ENCODE data around the gene FARS2. TPM values are rescaled to one million over a fixed set of nuclear protein-coding genes. Genes with fewer than 3 reads are reported as not detected.

The FARS2 gene
- total and polyA plus RNA-seq, 4 donors, result 9.2 to 31.4 (median 19.4) TPM

- DNase-seq (no peak), ATAC-seq (ENCODE audit: insufficient read depth, low FRiP score) (no peak)
- Histone ChIP-seq H3K27ac (ENCODE audit: low read depth in 1 of 2, low read length in 1 of 2) (no peak overlapping the region), H3K9me3 (ENCODE audit: control insufficient read depth in 4 of 4, insufficient read depth in 3 of 4, low read length in 3 of 4) (no peaks in the 10 kb centered on the region), H3K4me1 (ENCODE audit: control insufficient read depth in 5 of 5, insufficient read depth in 5 of 5, low read length in 5 of 5) (peaks cover 0 to 2% (median 0%) of the 10 kb centered on the region in 5 donors), H3K9ac (ENCODE audit: insufficient read depth in 1 of 2, low read length in 2 of 2) (no peak overlapping the region), H3K4me3 (no peak overlapping the region), H3K36me3 (ENCODE audit: control insufficient read depth in 4 of 4, insufficient read depth in 4 of 4, low read length in 4 of 4) (peaks cover 0 to 2% (median 0%) of the 10 kb centered on the region in 4 donors), H3K27me3 (ENCODE audit: control insufficient read depth in 3 of 3, insufficient read depth in 3 of 3, low read length in 2 of 3) (no peaks in the 10 kb centered on the region)
- TF ChIP-seq CTCF (IDR thresholded peaks at IDR 0.05; ENCODE audit: control extremely low read depth, extremely low read depth), result no peak
- WGBS, 2 donors, result 93 to 94% methylated on average over 24 of the region's 24 CpGs
These were observed 249.2 kb downstream of the FARS2 start for GRCh38 chr6:5510331-5511133.

GRCh38 chr6:5511954-5512353 lies 250.6 kb downstream of the FARS2 start:
- H3K27me3 ChIP-seq (ENCODE audit: control insufficient read depth in 3 of 3, insufficient read depth in 3 of 3, low read length in 2 of 3), result no peaks in the 10 kb centered on the region
- H3K9ac ChIP-seq (ENCODE audit: insufficient read depth in 1 of 2, low read length in 2 of 2), result no peak overlapping the region
- H3K4me3 ChIP-seq, result no peak overlapping the region
- no peak for TF ChIP-seq CTCF (IDR thresholded peaks at IDR 0.05; ENCODE audit: control extremely low read depth, extremely low read depth)
- H3K4me1 ChIP-seq (ENCODE audit: control insufficient read depth in 5 of 5, insufficient read depth in 5 of 5, low read length in 5 of 5), result peaks cover 0 to 1% (median 0%) of the 10 kb centered on the region in 5 donors
- no peak for ATAC-seq (ENCODE audit: insufficient read depth, low FRiP score)
- WGBS, 2 donors, result 42 to 66% methylated on average over 3 of the region's 3 CpGs
- peak in 2 of 3 donors; percentile 51 to 67 for DNase-seq
- no peak overlapping the region for H3K27ac ChIP-seq (ENCODE audit: low read depth in 1 of 2, low read length in 1 of 2)
- no peaks in the 10 kb centered on the region for H3K9me3 ChIP-seq (ENCODE audit: control insufficient read depth in 4 of 4, insufficient read depth in 3 of 4, low read length in 3 of 4)
- H3K36me3 ChIP-seq (ENCODE audit: control insufficient read depth in 4 of 4, insufficient read depth in 4 of 4, low read length in 4 of 4), result peaks cover 0 to 2% (median 0%) of the 10 kb centered on the region in 4 donors

- TF ChIP-seq CTCF (IDR thresholded peaks at IDR 0.05; ENCODE audit: control extremely low read depth, extremely low read depth), result no peak
- H3K27ac ChIP-seq (ENCODE audit: low read depth in 1 of 2, low read length in 1 of 2), result no peak overlapping the region
- no peaks in the 10 kb centered on the region for H3K4me1 ChIP-seq (ENCODE audit: control insufficient read depth in 5 of 5, insufficient read depth in 5 of 5, low read length in 5 of 5)
- no peak overlapping the region for H3K9ac ChIP-seq (ENCODE audit: insufficient read depth in 1 of 2, low read length in 2 of 2)
- H3K4me3 ChIP-seq, result no peak overlapping the region
- H3K9me3 ChIP-seq (ENCODE audit: control insufficient read depth in 4 of 4, insufficient read depth in 3 of 4, low read length in 3 of 4), result no peaks in the 10 kb centered on the region
- DNase-seq, result no peak
- H3K36me3 ChIP-seq (ENCODE audit: control insufficient read depth in 4 of 4, insufficient read depth in 4 of 4, low read length in 4 of 4), result peaks cover 0 to 2% (median 0%) of the 10 kb centered on the region in 4 donors
- WGBS, 2 donors, result 80 to 86% methylated on average over 2 of the region's 2 CpGs
- ATAC-seq (ENCODE audit: insufficient read depth, low FRiP score), result no peak
- no peaks in the 10 kb centered on the region for H3K27me3 ChIP-seq (ENCODE audit: control insufficient read depth in 3 of 3, insufficient read depth in 3 of 3, low read length in 2 of 3)
These were observed 251.1 kb downstream of the FARS2 start for GRCh38 chr6:5512422-5512821.
